HG02759 (cell line): ENCODE results near the gene PGP.

Source experiments
- ATAC-seq: cut with Tn5 transposase; IDR thresholded peaks from one replicate; pipeline ENCODE4 v1.9.1; 2021; ENCODE audit warnings: mild to moderate bottlenecking, moderate library complexity; ENCODE audit not compliant: unreplicated experiment

Gene PGP

GRCh38 chr16:2167068-2167638 is 47.5 kb downstream of the PGP start:
- ATAC-seq = no peak

GRCh38 chr16:2166263-2167067 is 48.2 kb downstream of the PGP start:
- ATAC-seq = no peak

GRCh38 chr16:2165861-2166260 is 48.8 kb downstream of the PGP start:
- ATAC-seq = no peak

GRCh38 chr16:2163211-2163881 is 51.3 kb downstream of the PGP start:
- ATAC-seq = no peak

- ATAC-seq = no peak
Measured at GRCh38 chr16:2162676-2163118, 51.9 kb downstream of the PGP start.

GRCh38 chr16:2161911-2162310 is 52.7 kb downstream of the PGP start:
- no peak for ATAC-seq
